ENCODE results near the gene HSF2.

DNA sequence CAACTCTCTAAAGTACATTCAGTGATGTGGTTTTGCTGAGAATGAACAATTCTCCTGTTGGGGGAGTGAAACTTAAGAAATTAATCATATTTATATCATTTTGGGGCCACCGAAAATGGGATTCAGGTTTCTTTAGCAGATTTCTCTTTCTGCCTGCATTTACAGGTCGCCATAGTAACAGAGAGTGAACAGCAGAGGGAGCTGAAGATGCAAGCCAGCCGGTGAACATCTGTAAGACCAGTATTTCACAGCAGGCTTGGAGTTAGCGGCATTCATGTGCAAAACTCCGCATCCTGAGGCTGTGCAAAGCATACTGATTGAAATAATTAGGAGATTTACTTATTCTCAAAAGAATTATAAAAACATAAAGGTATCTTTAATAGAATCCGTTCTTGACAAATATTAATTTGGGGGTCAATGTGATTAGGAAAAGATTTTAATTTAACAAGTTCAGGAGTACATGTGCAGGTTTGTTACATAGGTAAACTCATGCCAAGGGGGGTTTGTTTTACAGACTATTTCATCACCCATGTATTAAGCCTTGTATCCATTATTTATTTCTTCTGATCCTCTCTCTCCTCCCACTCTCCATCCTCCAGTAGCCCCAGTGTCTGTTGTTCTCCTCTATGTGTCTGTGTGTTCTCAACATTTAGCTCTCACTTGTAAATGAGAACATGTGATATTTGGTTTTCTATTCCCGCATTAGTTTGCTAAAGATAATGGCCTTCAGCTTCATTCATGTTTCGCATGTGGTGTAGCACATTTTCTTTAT lies 17.8 kb upstream of the HSF2 start:
- TF ChIP-seq, protein P1, sequence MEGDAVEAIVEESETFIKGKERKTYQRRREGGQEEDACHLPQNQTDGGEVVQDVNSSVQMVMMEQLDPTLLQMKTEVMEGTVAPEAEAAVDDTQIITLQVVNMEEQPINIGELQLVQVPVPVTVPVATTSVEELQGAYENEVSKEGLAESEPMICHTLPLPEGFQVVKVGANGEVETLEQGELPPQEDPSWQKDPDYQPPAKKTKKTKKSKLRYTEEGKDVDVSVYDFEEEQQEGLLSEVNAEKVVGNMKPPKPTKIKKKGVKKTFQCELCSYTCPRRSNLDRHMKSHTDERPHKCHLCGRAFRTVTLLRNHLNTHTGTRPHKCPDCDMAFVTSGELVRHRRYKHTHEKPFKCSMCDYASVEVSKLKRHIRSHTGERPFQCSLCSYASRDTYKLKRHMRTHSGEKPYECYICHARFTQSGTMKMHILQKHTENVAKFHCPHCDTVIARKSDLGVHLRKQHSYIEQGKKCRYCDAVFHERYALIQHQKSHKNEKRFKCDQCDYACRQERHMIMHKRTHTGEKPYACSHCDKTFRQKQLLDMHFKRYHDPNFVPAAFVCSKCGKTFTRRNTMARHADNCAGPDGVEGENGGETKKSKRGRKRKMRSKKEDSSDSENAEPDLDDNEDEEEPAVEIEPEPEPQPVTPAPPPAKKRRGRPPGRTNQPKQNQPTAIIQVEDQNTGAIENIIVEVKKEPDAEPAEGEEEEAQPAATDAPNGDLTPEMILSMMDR (conservative IDR thresholded peaks at IDR 0.05 in 1 of 2, IDR thresholded peaks at IDR 0.05 in 1 of 2; ENCODE audit: low read depth in 1 of 2, low read length in 2 of 2): peak; percentile 72 to 76
- TF ChIP-seq EZH2 (IDR thresholded peaks at IDR 0.05; ENCODE audit: low read length, missing control alignments): no peak

Measured in fibroblast of lung (primary cell).